H1 (cell line): ENCODE data around the gene PHACTR1. TPM values are rescaled to one million over a fixed set of nuclear protein-coding genes. Genes with fewer than 3 reads are reported as not detected.

ENCODE experiments used
- CTCF ChIA-PET: fragments of 300-600 bp; sonication (Branson Sonifier 250); formaldehyde crosslinking; loops from one replicate; lab custom pipeline; 2021; ENCODE audit not compliant: partially characterized antibody; lab: Charles Lee
- POLR2A ChIA-PET: fragments of 300-600 bp; sonication (Branson Sonifier 250); formaldehyde crosslinking; loops from one replicate; lab custom pipeline; 2021; ENCODE audit warnings: inconsistent platforms; ENCODE audit not compliant: partially characterized antibody; lab: Charles Lee
- DNase-seq, 2 experiments: peaks; one replicate each; pipeline versions ENCODE4 v3.0.0 to v3.0.0-alpha.2; 2010 to 2022; ENCODE audit warnings: low spot score in 2 of 2, low read depth in 1 of 2, mixed read lengths in 1 of 2
- FAIRE-seq: peaks from 2 replicates; lab custom pipeline; 2011; peaks lifted over from hg19 to GRCh38; lab: Jason Lieb, UNC
- H2AFZ ChIP-seq: 2 replicates; pipeline ENCODE4 v1.8.1; 2012; ENCODE audit warnings: low read length, inconsistent platforms
- H2AK5ac ChIP-seq: 2 replicates; pipeline ENCODE4 v1.6.1; 2013; ENCODE audit warnings: low read depth, low read length
- H2BK120ac ChIP-seq: replicated peaks from 2 replicates; pipeline ENCODE3; 2013; ENCODE audit warnings: low read depth, low read length, inconsistent platforms
- H2BK12ac ChIP-seq: 2 replicates; pipeline ENCODE4 v1.6.1; 2013; ENCODE audit warnings: low read depth, low read length
- H2BK15ac ChIP-seq: 2 replicates; pipeline ENCODE4 v1.6.1; 2013; ENCODE audit warnings: low read length
- H2BK20ac ChIP-seq: 2 replicates; pipeline ENCODE4 v1.6.1; 2013; ENCODE audit warnings: low read length
- H2BK5ac ChIP-seq: 2 replicates; pipeline ENCODE4 v1.6.1; 2013; ENCODE audit warnings: low read depth, low read length
- H3K14ac ChIP-seq: 2 replicates; pipeline ENCODE4 v1.6.1; 2013; ENCODE audit warnings: inconsistent platforms; ENCODE audit not compliant: insufficient read length
- H3K18ac ChIP-seq: 2 replicates; pipeline ENCODE4 v1.6.1; 2013; ENCODE audit warnings: low read length; ENCODE audit errors: extremely low read depth
- H3K23ac ChIP-seq: 2 replicates; pipeline ENCODE4 v1.6.1; 2013; ENCODE audit warnings: inconsistent platforms; ENCODE audit not compliant: insufficient read length
- H3K23me2 ChIP-seq: 2 replicates; pipeline ENCODE4 v1.6.1; 2013; ENCODE audit warnings: low read depth, low read length
- H3K27ac ChIP-seq: 2 replicates; pipeline ENCODE4 v1.6.1; 2011; ENCODE audit warnings: low read depth, low read length, inconsistent platforms
- H3K27me3 ChIP-seq, 4 experiments: replicated peaks in 1 of 4; 1 replicate in 1 of 4; 2 replicates in 3 of 4; pipeline versions ENCODE4 v1.6.1 to v1.8.1; 2011 to 2013; ENCODE audit warnings: low read length in 3 of 4, mild to moderate bottlenecking in 3 of 4, inconsistent platforms in 2 of 4, mixed read lengths in 2 of 4, moderate library complexity in 1 of 4; ENCODE audit not compliant: control insufficient read depth in 3 of 4, insufficient read depth in 3 of 4; ENCODE audit errors: extremely low read depth in 1 of 4
- H3K36me3 ChIP-seq, 4 experiments: 2 replicates each; pipeline versions ENCODE4 v1.6.1 to v1.8.1; 2011 to 2013; ENCODE audit warnings: mild to moderate bottlenecking in 4 of 4, low read length in 3 of 4, moderate library complexity in 2 of 4, control low read depth in 1 of 4, inconsistent platforms in 1 of 4; ENCODE audit not compliant: insufficient read depth in 4 of 4, control insufficient read depth in 2 of 4
- H3K4ac ChIP-seq: replicated peaks from 2 replicates; pipeline ENCODE3; 2013; ENCODE audit warnings: low read length, low read depth, mixed read lengths, inconsistent platforms; ENCODE audit not compliant: insufficient read length
- H3K4me1 ChIP-seq, 4 experiments: replicated peaks in 1 of 4; 1 replicate in 1 of 4; 2 replicates in 3 of 4; pipeline versions ENCODE4 v1.6.1 to v1.8.1; 2011 to 2013; ENCODE audit warnings: low read length in 3 of 4, inconsistent platforms in 2 of 4, mixed read lengths in 1 of 4; ENCODE audit not compliant: insufficient read depth in 4 of 4, control insufficient read depth in 3 of 4
- H3K4me2 ChIP-seq, 2 experiments: 2 replicates each; pipeline versions ENCODE4 v1.6.1 to v1.8.1; 2011 to 2013; ENCODE audit warnings: low read depth in 2 of 2, low read length in 2 of 2, control low read depth in 1 of 2, inconsistent platforms in 1 of 2, mild to moderate bottlenecking in 1 of 2; ENCODE audit not compliant: insufficient read depth in 1 of 2
- H3K4me3 ChIP-seq, 4 experiments: fragments of 200-600, 300-600 bp in 1 of 4; sonication (generic), shearing (Covaris generic), sonication (Bioruptor Twin) in 1 of 4; 2 replicates each; pipeline versions ENCODE4 v1.5.1 to v1.8.1; 2011 to 2016; ENCODE audit warnings: low read length in 4 of 4, low read depth in 3 of 4, control low read depth in 2 of 4, inconsistent platforms in 2 of 4, mild to moderate bottlenecking in 2 of 4, mixed read lengths in 1 of 4, moderate library complexity in 1 of 4; ENCODE audit not compliant: insufficient read depth in 2 of 4; ENCODE audit errors: extremely low read depth in 1 of 4
- H3K56ac ChIP-seq: replicated peaks from 2 replicates; pipeline ENCODE3; 2013; ENCODE audit warnings: low read depth, mild to moderate bottlenecking, mixed read lengths, low read length, inconsistent platforms; ENCODE audit not compliant: insufficient read length
- H3K79me1 ChIP-seq: 2 replicates; pipeline ENCODE4 v1.6.1; 2013; ENCODE audit warnings: low read depth, low read length, control low read depth
- H3K79me2 ChIP-seq, 2 experiments: 2 replicates each; pipeline versions ENCODE4 v1.6.1 to v1.8.1; 2012 to 2013; ENCODE audit warnings: low read length in 2 of 2, mild to moderate bottlenecking in 2 of 2, inconsistent platforms in 1 of 2; ENCODE audit not compliant: insufficient read depth in 2 of 2, control insufficient read depth in 1 of 2
- H3K9ac ChIP-seq, 4 experiments: replicated peaks in 1 of 4; 1 replicate in 1 of 4; 2 replicates in 3 of 4; pipeline versions ENCODE4 v1.6.1 to v1.8.1; 2011 to 2013; ENCODE audit warnings: low read depth in 3 of 4, low read length in 3 of 4, control low read depth in 2 of 4, mild to moderate bottlenecking in 2 of 4, moderate library complexity in 2 of 4, inconsistent platforms in 1 of 4; ENCODE audit errors: extremely low read depth in 1 of 4
- H3K9me3 ChIP-seq, 2 experiments: 2 replicates each; pipeline versions ENCODE4 v1.6.1 to v1.8.1; 2012 to 2013; ENCODE audit warnings: mild to moderate bottlenecking in 2 of 2, moderate library complexity in 2 of 2, control low read depth in 1 of 2, inconsistent platforms in 1 of 2, low read depth in 1 of 2, low read length in 1 of 2, mixed read lengths in 1 of 2; ENCODE audit not compliant: insufficient read depth in 2 of 2
- H4K20me1 ChIP-seq, 2 experiments: replicated peaks in 1 of 2; 2 replicates each; pipeline versions ENCODE3 to v1.8.1; 2011 to 2013; ENCODE audit warnings: inconsistent platforms in 2 of 2, low read length in 2 of 2, mild to moderate bottlenecking in 1 of 2; ENCODE audit not compliant: insufficient read depth in 2 of 2, control insufficient read depth in 1 of 2
- H4K5ac ChIP-seq: 2 replicates; pipeline ENCODE4 v1.6.1; 2013; ENCODE audit warnings: low read length, low read depth, mixed read lengths, inconsistent platforms; ENCODE audit not compliant: insufficient read length
- H4K8ac ChIP-seq: 2 replicates; pipeline ENCODE4 v1.8.0; 2013; ENCODE audit warnings: mild to moderate bottlenecking, moderate library complexity, low read length, inconsistent platforms; ENCODE audit not compliant: insufficient read depth; ENCODE audit errors: extremely low read depth
- H4K91ac ChIP-seq: replicated peaks from 2 replicates; pipeline ENCODE3; 2013; ENCODE audit warnings: low read length, mixed read lengths, inconsistent platforms; ENCODE audit not compliant: insufficient read length
- BRCA1 ChIP-seq: IDR thresholded peaks from 2 replicates; pipeline ENCODE4 v1.6.1; 2012; ENCODE audit warnings: low read depth, low read length, improper control_type of control experiment
- CHD1 ChIP-seq: IDR thresholded peaks from 2 replicates; pipeline ENCODE4 v1.6.1; 2012; ENCODE audit warnings: low read depth, low read length, improper control_type of control experiment
- FOSL1 ChIP-seq: IDR thresholded peaks from 2 replicates; pipeline ENCODE4 v1.6.1; 2011; ENCODE audit warnings: mild to moderate bottlenecking, low read depth, low read length, moderate library complexity; ENCODE audit not compliant: insufficient read depth
- GTF2F1 ChIP-seq: IDR thresholded peaks from 2 replicates; pipeline ENCODE4 v1.6.1; 2012; ENCODE audit warnings: low read depth, low read length, improper control_type of control experiment, borderline replicate concordance
- KDM4A ChIP-seq: IDR thresholded peaks from one replicate; pipeline ENCODE4 v1.7.1; 2012; ENCODE audit warnings: low read depth, mild to moderate bottlenecking, moderate library complexity, low read length, inconsistent platforms; ENCODE audit not compliant: severe bottlenecking
- POLR2A ChIP-seq, 2 experiments: IDR thresholded peaks; 1 replicate in 1 of 2; 2 replicates in 1 of 2; pipeline ENCODE4 v1.6.1; 2011; ENCODE audit warnings: low read depth in 2 of 2, low read length in 2 of 2, mild to moderate bottlenecking in 2 of 2; ENCODE audit errors: control extremely low read depth in 1 of 2
- RFX5 ChIP-seq: IDR thresholded peaks from 2 replicates; pipeline ENCODE4 v1.6.1; 2011; ENCODE audit warnings: low read depth, low read length, improper control_type of control experiment, borderline replicate concordance
- RNF2 ChIP-seq: fragments of 200-900, 300-1000 bp; sonication (generic); IDR thresholded peaks from 2 replicates; pipeline ENCODE4 v1.7.1; 2016; ENCODE audit warnings: borderline replicate concordance, low read depth, mild to moderate bottlenecking, antibody characterized with exemption, low read length; ENCODE audit not compliant: poor library complexity, severe bottlenecking; ENCODE audit errors: missing control alignments
- SAP30 ChIP-seq: fragments of 300-600 bp; sonication (generic); IDR thresholded peaks from 2 replicates; pipeline ENCODE4 v1.7.1; 2012; ENCODE audit warnings: low read length, moderate library complexity, mild to moderate bottlenecking, inconsistent platforms; ENCODE audit not compliant: insufficient read depth, insufficient replicate concordance
- TAF1 ChIP-seq: IDR thresholded peaks from 2 replicates; pipeline ENCODE4 v1.6.1; 2011; ENCODE audit warnings: mild to moderate bottlenecking, low read depth, low read length
- TBP ChIP-seq: IDR thresholded peaks from 2 replicates; pipeline ENCODE4 v1.6.1; 2011; ENCODE audit warnings: low read depth, low read length, improper control_type of control experiment
- WGBS, 2 experiments: shearing (Covaris generic) in 1 of 2; methylation state at CpG; one replicate each; pipeline versions ENCODE4 v1.1.6 to v1.1.7; 2013 to 2015; ENCODE audit warnings: low lambda C conversion rate in 2 of 2, mixed read lengths in 2 of 2, inconsistent platforms in 1 of 2, low coverage in 1 of 2, missing lambda C conversion rate in 1 of 2; ENCODE audit not compliant: insufficient replicate concordance in 2 of 2, insufficient coverage in 1 of 2, insufficient read length in 1 of 2; ENCODE audit errors: extremely low coverage in 1 of 2, missing lambda C conversion rate in 1 of 2; 5-methylcytosine and 5-hydroxymethylcytosine counted together
- polyA plus RNA-seq, 7 experiments: library from polyadenylated mRNA; depleted of rRNA in 3 of 7; stranded (reverse) in 5 of 7; unstranded in 2 of 7; fragments of >200 nt in 5 of 7; fragments of 200-250 nt in 2 of 7; gene quantifications; 1 replicate in 5 of 7; 2 replicates in 1 of 7; 4 replicates in 1 of 7; pipeline versions ENCODE4 v1.2.1 to v1.2.3, GENCODE V29; 2011 to 2013; ENCODE audit warnings: missing spikeins in 2 of 7, mixed read lengths in 2 of 7
- total RNA-seq: library from RNA; stranded (reverse); fragmentation: NEBNext Ultra II Directional; extraction: Animal tissue kit (Norgen Biotek cat#: 25700); gene quantifications from 2 replicates; pipeline ENCODE4 v1.2.1, GENCODE V29; 2021
- TF ChIP-seq, protein P1 (sequence below): IDR thresholded peaks from 2 replicates; pipeline ENCODE4 v1.6.1; 2011; ENCODE audit warnings: low read length, improper control_type of control experiment

Gene PHACTR1
- total and polyA plus RNA-seq, 2 of the 8 experiments (the other 6 are each of a cell fraction or from before 2014, with no cell fraction given) = 3.9 to 17.1 TPM

DNA sequence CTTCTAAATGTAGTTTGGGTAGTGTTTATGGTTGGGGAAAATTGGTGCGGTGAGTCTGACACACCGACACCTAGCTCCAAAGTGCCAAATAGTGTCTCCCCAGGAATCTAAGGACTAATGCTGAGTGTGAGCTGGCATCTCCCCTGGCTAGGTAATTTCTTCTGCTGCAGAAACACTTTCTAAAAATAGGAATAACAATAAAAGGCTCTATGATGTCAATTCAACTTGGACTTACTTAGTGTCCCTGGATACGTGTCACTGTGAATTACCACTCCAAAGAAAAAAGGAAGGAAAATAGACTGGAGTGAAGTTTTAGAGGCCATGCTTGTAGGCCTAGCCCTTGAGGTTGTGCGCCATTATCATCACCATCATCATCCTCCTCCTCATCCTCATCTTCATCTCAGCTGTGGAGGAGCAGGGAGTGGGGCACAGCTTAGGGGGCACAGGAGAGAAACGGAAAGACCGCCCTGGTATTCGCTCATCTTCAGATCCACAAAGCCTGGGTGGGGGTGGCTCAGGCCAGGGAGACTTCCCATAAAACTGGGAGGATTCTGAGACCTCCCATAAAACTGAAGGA is 522.2 kb downstream of the PHACTR1 start:
- no peak overlapping the region for H2BK120ac ChIP-seq
- CTCF ChIA-PET = interaction anchor here (1.6 kb wide), 1 partner anchor 11 kb away, joined by 5 read pairs; no protein-coding TSS in a partner anchor
- no peak overlapping the region for H3K18ac ChIP-seq
- H3K4me1 ChIP-seq = no peaks in the 10 kb centered on the region
- H3K4me3 ChIP-seq = no peak overlapping the region
- H2BK15ac ChIP-seq = no peak overlapping the region
- peaks cover 0 to 2% of the 10 kb centered on the region in 2 experiments; a peak in 1 of 4 replicates for H3K9me3 ChIP-seq
- FAIRE-seq (no peak), DNase-seq (no peak)
- no peak overlapping the region for H2BK5ac ChIP-seq
- no peaks in the 10 kb centered on the region for H3K79me2 ChIP-seq
- WGBS, 2 experiments = 93% methylated on average over 7 of the region's 7 CpGs; no CpG with 5 or more reads in 1 of the 2 experiments
- no peak overlapping the region for H2AFZ ChIP-seq
- no peaks in the 10 kb centered on the region; a peak in 1 of 8 replicates for H3K36me3 ChIP-seq
- no peak overlapping the region for H3K56ac ChIP-seq
- H3K23me2 ChIP-seq = no peaks in the 10 kb centered on the region
- H3K23ac ChIP-seq = no peak overlapping the region
- H4K5ac ChIP-seq = no peak overlapping the region
- H3K79me1 ChIP-seq = no peaks in the 10 kb centered on the region
- TF ChIP-seq RNF2 (no peak), TBP (no peak), POLR2A (IDR thresholded peaks at IDR 0.05; ENCODE audit: control extremely low read depth in 1 of 2, low read depth in 2 of 2, low read length in 2 of 2) (no peak), TAF1 (no peak), KDM4A (no peak), FOSL1 (no peak), GTF2F1 (no peak), BRCA1 (no peak), CHD1 (no peak), RFX5 (no peak), SAP30 (no peak)
- TF ChIP-seq, protein P1, sequence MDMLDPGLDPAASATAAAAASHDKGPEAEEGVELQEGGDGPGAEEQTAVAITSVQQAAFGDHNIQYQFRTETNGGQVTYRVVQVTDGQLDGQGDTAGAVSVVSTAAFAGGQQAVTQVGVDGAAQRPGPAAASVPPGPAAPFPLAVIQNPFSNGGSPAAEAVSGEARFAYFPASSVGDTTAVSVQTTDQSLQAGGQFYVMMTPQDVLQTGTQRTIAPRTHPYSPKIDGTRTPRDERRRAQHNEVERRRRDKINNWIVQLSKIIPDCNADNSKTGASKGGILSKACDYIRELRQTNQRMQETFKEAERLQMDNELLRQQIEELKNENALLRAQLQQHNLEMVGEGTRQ = no peak
- no peak overlapping the region for H3K4me2 ChIP-seq
- H3K4ac ChIP-seq = no peak overlapping the region
- no peak overlapping the region for H2AK5ac ChIP-seq
- no peaks in the 10 kb centered on the region for H4K20me1 ChIP-seq
- no peak overlapping the region for H4K8ac ChIP-seq
- no peak overlapping the region for H4K91ac ChIP-seq
- H3K9ac ChIP-seq = no peak overlapping the region
- no peak overlapping the region for H2BK20ac ChIP-seq
- no peak overlapping the region for H3K14ac ChIP-seq
- no peak overlapping the region for H3K27ac ChIP-seq
- no peak overlapping the region for H2BK12ac ChIP-seq
- POLR2A ChIA-PET = interaction anchor here (2.1 kb wide), 1 partner anchor 17 kb away, joined by 4 read pairs; no protein-coding TSS in a partner anchor
- no peaks in the 10 kb centered on the region for H3K27me3 ChIP-seq
